Epithelial cell of proximal tubule (primary cell): ENCODE data around the gene SKOR1. TPM values are rescaled to one million over a fixed set of nuclear protein-coding genes. Genes with fewer than 3 reads are reported as not detected.
A peak's percentile ranks its signal among the peaks of the same experiment; 100 is the strongest.

Experiments
- DNase-seq: peaks from one replicate; pipeline ENCODE4 v3.0.0-alpha.2; 2011; ENCODE audit warnings: low read depth
- H3K4me3 ChIP-seq: 2 replicates; pipeline ENCODE4 v1.5.1; 2011; ENCODE audit warnings: low read depth, mild to moderate bottlenecking, low read length
- total RNA-seq: library from RNA; depleted of rRNA; stranded (reverse); fragments of >200 nt; gene quantifications from 2 replicates; pipeline ENCODE4 v1.2.3, GENCODE V29; 2015
- TF ChIP-seq, protein P1 (sequence below): conservative IDR thresholded peaks from 2 replicates; pipeline ENCODE4 v1.5.1; 2012; ENCODE audit warnings: low read depth, mild to moderate bottlenecking, low read length

SKOR1 gene
- total RNA-seq, 1 donor from 2014 or later = not detected

GRCh38 chr15:67854358-67854757 lies 29.0 kb downstream of the SKOR1 start:
- H3K4me3 ChIP-seq = no peak overlapping the region
- TF ChIP-seq, protein P1, sequence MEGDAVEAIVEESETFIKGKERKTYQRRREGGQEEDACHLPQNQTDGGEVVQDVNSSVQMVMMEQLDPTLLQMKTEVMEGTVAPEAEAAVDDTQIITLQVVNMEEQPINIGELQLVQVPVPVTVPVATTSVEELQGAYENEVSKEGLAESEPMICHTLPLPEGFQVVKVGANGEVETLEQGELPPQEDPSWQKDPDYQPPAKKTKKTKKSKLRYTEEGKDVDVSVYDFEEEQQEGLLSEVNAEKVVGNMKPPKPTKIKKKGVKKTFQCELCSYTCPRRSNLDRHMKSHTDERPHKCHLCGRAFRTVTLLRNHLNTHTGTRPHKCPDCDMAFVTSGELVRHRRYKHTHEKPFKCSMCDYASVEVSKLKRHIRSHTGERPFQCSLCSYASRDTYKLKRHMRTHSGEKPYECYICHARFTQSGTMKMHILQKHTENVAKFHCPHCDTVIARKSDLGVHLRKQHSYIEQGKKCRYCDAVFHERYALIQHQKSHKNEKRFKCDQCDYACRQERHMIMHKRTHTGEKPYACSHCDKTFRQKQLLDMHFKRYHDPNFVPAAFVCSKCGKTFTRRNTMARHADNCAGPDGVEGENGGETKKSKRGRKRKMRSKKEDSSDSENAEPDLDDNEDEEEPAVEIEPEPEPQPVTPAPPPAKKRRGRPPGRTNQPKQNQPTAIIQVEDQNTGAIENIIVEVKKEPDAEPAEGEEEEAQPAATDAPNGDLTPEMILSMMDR = no peak
- no peak for DNase-seq

- no peak overlapping the region for H3K4me3 ChIP-seq
These were observed 30.5 kb downstream of the SKOR1 start for GRCh38 chr15:67855842-67856241.

DNA sequence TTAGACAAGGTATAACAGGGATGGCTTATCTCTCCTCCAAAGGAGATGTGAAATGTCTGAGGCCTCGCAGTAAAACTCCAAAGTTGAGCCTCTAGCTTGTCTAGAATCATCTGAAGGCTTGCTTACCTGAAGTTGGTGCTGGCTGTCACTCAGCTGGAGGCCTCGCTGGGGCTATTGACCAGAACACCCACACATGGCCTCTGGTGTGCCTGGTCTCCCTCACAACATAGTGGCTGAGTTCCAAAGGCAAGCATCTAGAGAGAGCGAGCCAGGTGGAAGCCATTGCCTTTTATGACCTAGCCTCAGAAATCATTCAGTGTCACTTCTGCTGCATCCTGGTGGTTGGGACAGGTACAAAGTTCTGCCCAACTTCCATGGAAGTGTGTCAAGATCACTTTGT lies 31.9 kb downstream of the SKOR1 start:
- no peak overlapping the region for H3K4me3 ChIP-seq
- no peak for DNase-seq
- TF ChIP-seq, protein P1 = no peak

More at GRCh38 chr15:67855842-67856241, 30.5 kb downstream of the SKOR1 start:
- TF ChIP-seq, protein P1 = no peak
- DNase-seq = no peak

DNA sequence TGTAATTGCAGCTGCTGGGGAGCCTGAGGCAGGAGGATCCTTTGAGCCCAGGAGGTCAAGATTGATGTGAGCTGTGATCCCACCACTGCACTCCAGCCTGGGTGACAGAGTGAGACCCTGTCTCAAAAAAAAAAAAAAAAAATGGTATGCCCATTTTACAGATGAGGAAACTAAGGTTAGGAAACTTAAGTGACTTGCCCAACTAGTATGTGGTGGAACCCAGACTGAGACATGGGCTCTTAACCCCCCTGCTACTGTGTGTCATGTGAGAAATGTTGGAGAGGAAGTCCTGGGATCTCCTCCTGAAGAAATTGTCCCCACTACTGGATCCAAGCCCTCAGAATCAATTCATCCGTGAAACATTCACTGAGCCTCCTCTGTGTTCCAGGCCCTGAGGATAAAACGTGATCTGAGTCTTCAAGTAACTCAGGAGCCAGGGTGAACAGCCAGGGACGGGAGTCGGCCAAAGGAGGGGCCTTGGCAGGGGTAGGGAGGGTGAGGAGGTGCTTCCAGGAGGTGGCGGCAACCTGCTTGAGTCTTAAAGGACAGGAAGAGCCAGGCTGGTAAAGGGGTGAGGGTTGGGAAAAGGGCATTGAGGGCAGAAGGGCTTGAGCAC lies 34.1 kb downstream of the SKOR1 start:
- no peak for DNase-seq
- TF ChIP-seq, protein P1 = no peak
- H3K4me3 ChIP-seq = no peak overlapping the region

DNA sequence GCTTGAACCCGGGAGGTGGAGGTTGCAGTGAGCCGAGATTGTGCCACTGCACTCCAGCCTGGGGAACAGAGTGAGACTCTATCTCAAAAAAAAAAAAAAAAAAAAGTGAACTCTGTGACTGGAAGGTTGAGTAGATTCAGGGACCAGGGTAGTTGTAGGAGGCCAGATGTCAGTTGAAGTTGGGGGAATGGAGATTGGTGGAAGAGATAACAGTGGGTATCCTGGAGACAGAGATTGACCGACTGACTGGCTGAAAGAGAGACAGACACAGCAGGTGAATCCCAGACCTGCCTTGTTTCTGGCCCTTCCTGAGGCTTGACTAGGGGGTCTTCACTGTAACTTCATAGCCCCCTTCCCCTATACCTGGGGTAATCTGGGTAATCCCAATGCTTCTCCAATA lies 36.7 kb downstream of the SKOR1 start:
- TF ChIP-seq, protein P1 = no peak
- no peak for DNase-seq

DNA sequence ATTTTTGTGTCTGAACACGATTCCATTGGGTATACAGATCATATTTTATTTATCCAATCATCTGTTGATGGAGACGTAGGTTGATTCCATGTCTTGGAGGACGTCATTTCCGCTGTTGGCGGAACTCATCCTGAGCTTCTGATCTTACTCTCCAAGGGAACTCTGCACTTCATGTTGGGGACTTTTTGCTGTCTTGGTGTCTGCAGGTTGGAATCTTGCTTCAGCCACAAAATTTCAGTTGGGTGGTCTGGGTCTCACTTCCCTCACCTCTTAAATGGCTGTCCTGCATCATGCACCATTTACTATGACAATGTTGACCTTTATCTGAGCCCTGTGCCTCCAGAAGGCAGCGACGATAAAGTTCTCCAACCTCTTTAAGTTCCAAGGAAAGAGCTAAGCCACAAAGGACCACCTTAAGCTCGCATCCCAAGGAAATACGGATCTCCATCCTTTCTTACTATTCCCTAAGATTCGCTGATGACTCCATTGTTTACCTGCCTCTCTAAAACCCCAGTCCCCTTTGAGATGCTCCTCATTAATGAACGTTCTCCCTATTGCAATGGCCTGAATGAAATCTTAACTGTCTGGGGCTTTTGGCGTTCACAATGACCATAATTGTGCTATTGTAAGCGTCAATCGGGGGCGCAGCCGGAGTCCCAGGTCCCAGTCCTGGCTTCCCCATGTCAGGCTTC lies 37.6 kb downstream of the SKOR1 start:
- TF ChIP-seq, protein P1 = no peak
- H3K4me3 ChIP-seq = peak overlapping the region; percentile 59
- DNase-seq = no peak

More for the DNA sequence above, 36.7 kb downstream of the SKOR1 start:
- H3K4me3 ChIP-seq = no peak overlapping the region
